Measurements from ENCODE around the gene PPP1R14C.

Gene PPP1R14C

DNA sequence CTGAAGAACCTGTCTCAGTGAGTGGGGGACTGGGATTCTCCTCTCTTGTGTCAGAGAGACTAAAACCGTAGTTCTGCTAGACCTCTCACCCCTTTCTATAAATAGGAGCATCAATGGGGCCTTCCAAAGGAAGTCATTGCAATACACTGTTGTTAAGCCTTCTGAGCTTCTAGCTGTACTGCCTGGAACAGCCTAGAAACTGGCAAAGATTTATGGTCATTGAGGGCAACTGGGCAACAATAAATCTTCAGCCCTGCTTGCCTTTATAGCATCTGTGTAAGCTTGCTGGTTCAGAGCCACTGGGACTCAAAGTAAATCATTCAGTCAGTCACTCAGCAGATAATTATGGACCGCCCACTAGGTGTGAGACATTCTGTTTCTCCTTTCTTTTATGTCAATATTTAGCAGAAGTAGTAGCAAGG is 53.2 kb downstream of the PPP1R14C start:
- DNase-seq (no peak), ATAC-seq (no peak)

- DNase-seq (no peak), ATAC-seq (no peak)
These were observed 54.3 kb downstream of the PPP1R14C start for GRCh38 chr6:150196942-150197745.

DNA sequence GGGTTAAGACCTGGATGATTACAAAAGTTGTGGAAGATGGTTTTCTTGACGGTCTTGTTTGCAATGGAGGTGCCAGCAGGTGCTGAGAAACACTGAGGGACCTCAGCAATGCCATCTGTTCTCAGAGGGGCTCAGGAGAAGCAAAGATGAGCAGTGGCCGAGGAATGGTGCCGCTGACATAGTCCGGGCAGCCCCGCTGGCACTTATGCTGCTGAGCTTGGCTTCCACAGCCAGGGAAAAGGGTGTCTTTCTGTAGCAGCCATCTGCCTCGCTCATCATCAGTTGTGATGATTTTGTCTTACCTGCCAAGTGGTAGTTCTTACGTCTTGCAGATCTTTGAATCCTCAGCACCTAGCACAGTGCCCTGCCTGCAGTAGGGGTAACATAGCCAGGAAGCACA is 55.7 kb downstream of the PPP1R14C start:
- no peak for ATAC-seq

GRCh38 chr6:150199241-150199640 is 56.4 kb downstream of the PPP1R14C start:
- DNase-seq, result no peak
- ATAC-seq, result no peak

More for the DNA sequence above, 55.7 kb downstream of the PPP1R14C start:
- no peak for DNase-seq

DNA sequence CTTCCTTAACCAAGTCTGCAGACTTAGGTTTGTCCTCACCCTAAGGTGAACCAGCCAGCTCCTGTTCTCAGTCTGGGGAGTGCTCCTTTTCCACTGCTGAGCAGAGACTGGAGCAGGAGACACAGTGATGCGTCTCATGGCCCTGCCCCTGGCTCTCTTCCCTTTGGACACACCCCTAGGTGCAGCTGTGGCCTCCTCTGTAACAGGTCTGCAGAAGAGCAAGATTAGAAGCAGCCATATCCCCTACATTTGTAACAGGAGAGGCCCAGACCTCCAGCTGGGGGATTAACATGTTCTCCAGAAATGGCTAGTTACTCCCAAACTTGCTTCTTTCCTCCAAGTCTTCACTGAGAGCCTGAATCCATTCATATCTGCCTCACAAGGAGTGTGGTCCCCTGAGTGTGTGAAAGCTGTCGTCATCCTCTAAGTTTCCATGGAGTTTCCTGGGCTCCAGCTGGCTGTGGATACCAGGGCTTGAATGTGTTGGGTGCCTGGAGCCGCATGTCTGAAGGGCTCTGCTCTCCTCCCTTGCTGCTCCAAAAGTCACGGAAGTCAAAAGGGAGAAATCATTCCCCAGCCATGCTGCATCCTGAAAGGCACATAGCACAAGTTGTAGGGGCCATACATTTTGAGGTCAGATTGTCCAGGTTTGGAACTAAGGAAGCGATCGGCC is 57.7 kb downstream of the PPP1R14C start:
- ATAC-seq (no peak), DNase-seq (no peak)

GRCh38 chr6:150201285-150201684 is 58.4 kb downstream of the PPP1R14C start:
- DNase-seq (no peak), ATAC-seq (no peak)

GRCh38 chr6:150201772-150202329 is 59.0 kb downstream of the PPP1R14C start:
- no peak for ATAC-seq
- no peak for DNase-seq

GRCh38 chr6:150202404-150202803 is 59.6 kb downstream of the PPP1R14C start:
- DNase-seq (no peak), ATAC-seq (no peak)

- peak; percentile 36 for ATAC-seq
- no peak for DNase-seq
These were observed 60.1 kb downstream of the PPP1R14C start for GRCh38 chr6:150202934-150203333.

GRCh38 chr6:150203378-150203777 is 60.5 kb downstream of the PPP1R14C start:
- no peak for DNase-seq
- ATAC-seq, result no peak

- DNase-seq (no peak), ATAC-seq (no peak)
These were observed 61.2 kb downstream of the PPP1R14C start for GRCh38 chr6:150203871-150204545.

DNA sequence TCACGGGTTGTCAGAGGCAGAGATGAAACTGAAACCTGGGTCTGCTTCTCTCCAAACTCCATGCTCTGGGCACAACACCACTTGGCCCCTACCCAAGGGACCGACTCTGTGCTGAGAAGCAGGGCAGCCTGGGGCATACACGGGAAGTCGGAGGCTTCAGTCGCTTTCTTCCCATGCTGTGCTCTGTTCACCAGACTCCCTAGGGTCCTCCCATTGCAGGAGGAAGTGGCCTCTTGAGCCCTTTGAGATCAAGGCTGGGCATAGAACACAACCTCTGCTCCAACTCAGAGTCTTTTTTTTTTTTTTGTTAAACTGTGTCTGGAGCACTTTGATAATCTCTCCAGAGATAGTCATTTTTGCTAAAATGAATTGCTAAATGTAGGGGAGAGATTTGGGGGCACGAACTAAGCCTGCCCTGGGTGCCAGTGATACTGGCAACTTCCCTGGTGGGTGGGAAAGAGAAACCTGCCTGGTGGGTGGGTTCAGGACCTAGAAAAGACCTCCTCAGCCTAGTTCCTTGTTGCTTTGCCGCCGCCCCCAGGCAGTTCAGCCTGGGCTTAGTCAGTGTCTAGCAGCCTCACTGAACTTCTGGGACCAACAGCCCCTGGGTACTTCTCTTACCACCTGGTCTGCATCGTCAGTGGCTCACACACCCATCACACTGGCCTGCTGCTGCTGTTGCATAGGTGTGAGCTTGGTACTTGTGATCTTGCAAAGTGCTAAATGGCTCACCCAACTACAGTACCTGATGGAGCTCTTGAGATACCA is 62.0 kb downstream of the PPP1R14C start:
- ATAC-seq (no peak), DNase-seq (no peak)

- DNase-seq (no peak), ATAC-seq (no peak)
These were observed 65.2 kb downstream of the PPP1R14C start for GRCh38 chr6:150207931-150208570.

- ATAC-seq (no peak), DNase-seq (no peak)
These were observed 65.9 kb downstream of the PPP1R14C start for GRCh38 chr6:150208611-150209352.

GRCh38 chr6:150209415-150209814 is 66.6 kb downstream of the PPP1R14C start:
- DNase-seq, result no peak
- ATAC-seq, result no peak

GRCh38 chr6:150211700-150212511 is 69.1 kb downstream of the PPP1R14C start:
- DNase-seq (no peak), ATAC-seq (no peak)

DNA sequence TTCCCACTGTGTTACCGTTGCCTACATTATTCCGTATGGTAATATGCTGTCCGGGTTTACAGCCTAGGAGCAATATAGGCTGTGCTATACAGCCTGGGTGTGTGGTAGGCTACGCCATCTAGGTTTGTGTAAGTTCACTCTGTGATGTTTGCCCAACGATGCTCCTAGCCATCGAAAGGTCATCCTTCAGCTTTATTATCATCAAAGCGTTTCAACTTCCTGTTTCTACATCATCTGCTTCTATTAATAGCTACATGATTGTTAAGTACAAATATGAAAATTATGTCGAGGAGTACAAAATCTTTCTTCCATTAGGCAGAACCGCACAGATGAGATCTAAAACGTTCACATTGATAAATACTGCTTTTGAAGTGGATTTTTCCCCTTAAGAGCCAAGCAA is 69.9 kb downstream of the PPP1R14C start:
- ATAC-seq (no peak), DNase-seq (no peak)

GRCh38 chr6:150213301-150213700 is 70.5 kb downstream of the PPP1R14C start:
- ATAC-seq (no peak), DNase-seq (no peak)

DNA sequence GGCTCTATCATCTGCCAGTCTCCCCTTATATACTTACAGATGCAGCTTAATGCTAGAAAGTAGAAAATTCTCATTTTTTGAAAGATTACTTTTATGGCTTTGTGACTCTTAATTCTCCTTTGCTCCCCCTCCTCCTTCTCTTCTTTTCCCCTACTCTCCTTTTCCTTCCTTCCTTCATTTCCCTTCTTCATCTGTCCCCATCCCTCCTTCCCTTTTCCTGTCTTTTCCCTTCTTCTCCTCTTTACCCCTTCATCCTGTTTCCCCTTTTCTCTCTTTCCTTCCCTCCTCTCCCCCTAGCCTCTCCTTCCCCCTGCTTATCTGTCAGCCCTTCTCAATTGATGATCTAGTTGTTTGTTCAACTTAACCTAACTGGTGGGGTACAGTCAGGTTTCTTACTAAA is 71.5 kb downstream of the PPP1R14C start:
- no peak for DNase-seq
- no peak for ATAC-seq

Measured in stimulated activated naive CD8-positive, alpha-beta T cell treated with anti-CD3 and anti-CD28 coated beads, Interleukin-15, Interleukin-2, amounts not matched to agents 100 U/mL and 50 U/mL, for 24 hours (primary cell).